ENCODE data around the gene ZNF750. TPM values are rescaled to one million over a fixed set of nuclear protein-coding genes. Genes with fewer than 3 reads are reported as not detected.
"Not testable (repeated sequence)": the region's sequence is repeated elsewhere in the genome, so short reads cannot be mapped to it uniquely, and the experiment has no call there.

The ZNF750 gene
- polyA plus RNA-seq, 1 donor = 1.5 TPM

- no peak for DNase-seq
Observed at GRCh38 chr17:82795615-82796014, 44.2 kb downstream of the ZNF750 start.

- no peak for DNase-seq
Observed at GRCh38 chr17:82794781-82795482, 44.9 kb downstream of the ZNF750 start.

- DNase-seq = no peak
Observed at GRCh38 chr17:82793974-82794630, 45.7 kb downstream of the ZNF750 start.

- peak; percentile 53 for DNase-seq
Observed at GRCh38 chr17:82791532-82791931, 48.3 kb downstream of the ZNF750 start.

- no peak for DNase-seq
Observed at GRCh38 chr17:82790391-82790790, 49.4 kb downstream of the ZNF750 start.

- DNase-seq = no peak
Observed at GRCh38 chr17:82789806-82790205, 50.0 kb downstream of the ZNF750 start.

- no peak for DNase-seq
Observed at GRCh38 chr17:82789051-82789592, 50.7 kb downstream of the ZNF750 start.

- no peak for DNase-seq
Observed at GRCh38 chr17:82788206-82789001, 51.4 kb downstream of the ZNF750 start.

GRCh38 chr17:82787081-82787848 is 52.6 kb downstream of the ZNF750 start:
- no peak for DNase-seq

- no peak for DNase-seq
Observed at GRCh38 chr17:82786427-82786826, 53.4 kb downstream of the ZNF750 start.

- not testable (repeated sequence) for DNase-seq
Observed at GRCh38 chr17:82785581-82785980, 54.2 kb downstream of the ZNF750 start.

- DNase-seq = no peak
Observed at GRCh38 chr17:82783498-82783897, 56.3 kb downstream of the ZNF750 start.

GRCh38 chr17:82782657-82783207 is 57.1 kb downstream of the ZNF750 start:
- DNase-seq = no peak

GRCh38 chr17:82781894-82782274 is 57.9 kb downstream of the ZNF750 start:
- DNase-seq = peak; percentile 84

GRCh38 chr17:82780971-82781893 is 58.6 kb downstream of the ZNF750 start:
- no peak for DNase-seq

- DNase-seq = no peak
Observed at GRCh38 chr17:82780195-82780594, 59.6 kb downstream of the ZNF750 start.

GRCh38 chr17:82779541-82779940 is 60.3 kb downstream of the ZNF750 start:
- DNase-seq = no peak

All from left kidney (tissue), 2 donors.